HL-60 (cell line): ENCODE data around the gene VASP.

Experiments used
- CTCF ChIP-seq: IDR thresholded peaks from one replicate; pipeline ENCODE4 v1.5.1; 2011; ENCODE audit warnings: low read length, control low read depth, inconsistent platforms; ENCODE audit not compliant: insufficient read depth
- GABPA ChIP-seq: IDR thresholded peaks from 2 replicates; pipeline ENCODE4 v1.6.1; 2012; ENCODE audit warnings: low read depth
- POLR2AphosphoS5 ChIP-seq: IDR thresholded peaks from 2 replicates; pipeline ENCODE4 v1.6.1; 2012; ENCODE audit warnings: low read depth
- REST ChIP-seq: IDR thresholded peaks from 2 replicates; pipeline ENCODE4 v1.6.1; 2012; ENCODE audit warnings: low read depth; ENCODE audit not compliant: insufficient replicate concordance
- SPI1 ChIP-seq: IDR thresholded peaks from 2 replicates; pipeline ENCODE4 v1.6.1; 2012; ENCODE audit warnings: low read depth, mild to moderate bottlenecking, borderline replicate concordance

GRCh38 chr19:45460807-45461347, 46.4 kb upstream of the VASP start:
- TF ChIP-seq CTCF (no peak), POLR2AphosphoS5 (no peak), REST (no peak), GABPA (no peak), SPI1 (no peak)
